Measurements from ENCODE around the gene GLYATL1B. TPM values are rescaled to one million over a fixed set of nuclear protein-coding genes. Genes with fewer than 3 reads are reported as not detected.
"Not testable (repeated sequence)": the region's sequence is repeated elsewhere in the genome, so short reads cannot be mapped to it uniquely, and the experiment has no call there.

Gene GLYATL1B
- not detected for polyA plus RNA-seq (2013, experiment 1 of 2)
- not detected for polyA plus RNA-seq (2013, experiment 2 of 2)

DNA sequence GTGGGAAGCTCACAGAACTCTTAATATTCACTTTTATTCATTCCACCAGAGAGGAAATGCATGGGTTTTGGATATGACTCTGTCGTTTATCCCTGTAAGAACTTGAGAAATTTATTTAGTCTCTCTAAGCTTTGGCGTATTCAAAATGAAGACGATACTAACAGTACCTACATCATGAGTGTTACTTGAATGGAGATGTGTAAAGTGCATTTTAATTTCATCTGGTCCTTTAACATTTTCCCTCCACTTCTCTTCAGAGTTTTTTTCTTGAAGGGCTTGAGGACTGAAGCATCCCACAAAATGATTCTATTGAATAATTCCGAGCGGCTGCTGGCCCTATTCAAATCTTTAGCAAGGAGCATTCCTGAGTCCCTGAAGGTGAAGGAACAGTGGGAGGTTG is at the start of gene GLYATL1B:
TSS of gene GLYATL1B (plus strand) at position 301 of the 400 bp plus-strand sequence. CDS start at position 301, 0 bp downstream.
- H4K91ac ChIP-seq (ENCODE audit: low read depth, low read length, poor library complexity); H3K4me2 ChIP-seq (ENCODE audit: insufficient read depth, low read length, poor library complexity, severe bottlenecking); H2AFZ ChIP-seq (ENCODE audit: low read length); H2BK120ac ChIP-seq (ENCODE audit: low read depth, low read length); H3K79me1 ChIP-seq (ENCODE audit: low read depth, low read length); H3K4ac ChIP-seq (ENCODE audit: low read length); H3K18ac ChIP-seq (ENCODE audit: low read length); H3K9ac ChIP-seq (ENCODE audit: low read depth, low read length, poor library complexity); H2BK12ac ChIP-seq (ENCODE audit: low read length); H3K9me3 ChIP-seq (replicated peaks in 1 of 2; ENCODE audit: control insufficient read depth in 2 of 2, insufficient read depth in 1 of 2, low read depth in 1 of 2, low read length in 2 of 2); H4K8ac ChIP-seq (ENCODE audit: low read depth, low read length); H3K23ac ChIP-seq (ENCODE audit: low read depth, low read length, poor library complexity); DNase-seq (ENCODE audit: low spot score); H2AK5ac ChIP-seq (ENCODE audit: low read depth, low read length); H3K4me3 ChIP-seq (ENCODE audit: low read length in 2 of 2); H3K14ac ChIP-seq (ENCODE audit: low read length); H2BK15ac ChIP-seq (ENCODE audit: low read length); H3K4me1 ChIP-seq (ENCODE audit: control insufficient read depth in 2 of 2, insufficient read depth in 1 of 2, low read depth in 1 of 2, low read length in 2 of 2); H3K27ac ChIP-seq (replicated peaks; ENCODE audit: low read length); H3K36me3 ChIP-seq (replicated peaks in 1 of 2; ENCODE audit: control insufficient read depth in 2 of 2, insufficient read depth in 2 of 2, low read length in 2 of 2); H2BK5ac ChIP-seq (ENCODE audit: low read length); H3K27me3 ChIP-seq (ENCODE audit: control insufficient read depth in 3 of 3, insufficient read depth in 3 of 3, low read depth in 1 of 3, low read length in 3 of 3): not testable (repeated sequence)
- WGBS, 2 donors (ENCODE audit: extremely low coverage in 2 of 2, insufficient read length in 2 of 2, insufficient replicate concordance in 1 of 2), result no CpG with 5 or more reads among the region's 5 CpGs

DNA sequence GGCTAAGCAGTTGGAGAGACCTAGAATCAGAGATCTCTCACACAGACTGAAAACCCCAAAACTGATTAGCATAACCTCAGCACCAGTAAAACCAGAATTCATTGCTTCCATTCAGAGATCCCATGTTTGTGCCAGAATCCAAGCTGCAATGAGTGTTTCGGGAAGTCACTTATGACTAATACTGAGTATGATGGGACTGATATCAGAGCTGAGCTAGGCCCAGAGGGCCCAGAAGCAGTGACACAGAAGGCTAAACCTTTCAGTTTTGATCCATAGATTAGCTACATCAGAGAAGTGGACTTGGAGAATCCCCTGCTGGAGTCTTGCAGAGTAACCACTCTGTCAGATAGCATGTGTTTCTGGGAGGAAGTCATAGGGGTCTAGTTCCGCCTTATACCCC is 49.6 kb upstream of the GLYATL1B start:
- H3K4me3 ChIP-seq (ENCODE audit: low read length in 2 of 2); H3K27ac ChIP-seq (replicated peaks; ENCODE audit: low read length); H3K4ac ChIP-seq (ENCODE audit: low read length); H3K79me1 ChIP-seq (ENCODE audit: low read depth, low read length); H2BK12ac ChIP-seq (ENCODE audit: low read length); DNase-seq (ENCODE audit: low spot score); H3K23ac ChIP-seq (ENCODE audit: low read depth, low read length, poor library complexity); H3K4me2 ChIP-seq (ENCODE audit: insufficient read depth, low read length, poor library complexity, severe bottlenecking); H2AK5ac ChIP-seq (ENCODE audit: low read depth, low read length); H3K14ac ChIP-seq (ENCODE audit: low read length); H2BK15ac ChIP-seq (ENCODE audit: low read length); H3K36me3 ChIP-seq (replicated peaks in 1 of 2; ENCODE audit: control insufficient read depth in 2 of 2, insufficient read depth in 2 of 2, low read length in 2 of 2); H2BK120ac ChIP-seq (ENCODE audit: low read depth, low read length); H4K8ac ChIP-seq (ENCODE audit: low read depth, low read length); H2BK5ac ChIP-seq (ENCODE audit: low read length); H3K9me3 ChIP-seq (replicated peaks in 1 of 2; ENCODE audit: control insufficient read depth in 2 of 2, insufficient read depth in 1 of 2, low read depth in 1 of 2, low read length in 2 of 2); H4K91ac ChIP-seq (ENCODE audit: low read depth, low read length, poor library complexity); H3K18ac ChIP-seq (ENCODE audit: low read length); H2AFZ ChIP-seq (ENCODE audit: low read length); H3K4me1 ChIP-seq (ENCODE audit: control insufficient read depth in 2 of 2, insufficient read depth in 1 of 2, low read depth in 1 of 2, low read length in 2 of 2); H3K9ac ChIP-seq (ENCODE audit: low read depth, low read length, poor library complexity); H3K27me3 ChIP-seq (ENCODE audit: control insufficient read depth in 3 of 3, insufficient read depth in 3 of 3, low read depth in 1 of 3, low read length in 3 of 3): not testable (repeated sequence)
- no CpG with 5 or more reads among the region's 2 CpGs for WGBS, 2 donors (ENCODE audit: extremely low coverage in 2 of 2, insufficient read length in 2 of 2, insufficient replicate concordance in 1 of 2)

- H2AFZ ChIP-seq (ENCODE audit: low read length); H3K18ac ChIP-seq (ENCODE audit: low read length); H3K4me1 ChIP-seq (ENCODE audit: control insufficient read depth in 2 of 2, insufficient read depth in 1 of 2, low read depth in 1 of 2, low read length in 2 of 2); DNase-seq (ENCODE audit: low spot score); H3K23ac ChIP-seq (ENCODE audit: low read depth, low read length, poor library complexity); H3K27me3 ChIP-seq (ENCODE audit: control insufficient read depth in 3 of 3, insufficient read depth in 3 of 3, low read depth in 1 of 3, low read length in 3 of 3); H3K36me3 ChIP-seq (replicated peaks in 1 of 2; ENCODE audit: control insufficient read depth in 2 of 2, insufficient read depth in 2 of 2, low read length in 2 of 2); H2BK5ac ChIP-seq (ENCODE audit: low read length); H2BK12ac ChIP-seq (ENCODE audit: low read length); H3K4me3 ChIP-seq (ENCODE audit: low read length in 2 of 2); H2AK5ac ChIP-seq (ENCODE audit: low read depth, low read length); H3K79me1 ChIP-seq (ENCODE audit: low read depth, low read length); H3K4ac ChIP-seq (ENCODE audit: low read length); H4K8ac ChIP-seq (ENCODE audit: low read depth, low read length); H3K4me2 ChIP-seq (ENCODE audit: insufficient read depth, low read length, poor library complexity, severe bottlenecking); H3K14ac ChIP-seq (ENCODE audit: low read length); H2BK120ac ChIP-seq (ENCODE audit: low read depth, low read length); H4K91ac ChIP-seq (ENCODE audit: low read depth, low read length, poor library complexity); H2BK15ac ChIP-seq (ENCODE audit: low read length); H3K27ac ChIP-seq (replicated peaks; ENCODE audit: low read length); H3K9ac ChIP-seq (ENCODE audit: low read depth, low read length, poor library complexity); H3K9me3 ChIP-seq (replicated peaks in 1 of 2; ENCODE audit: control insufficient read depth in 2 of 2, insufficient read depth in 1 of 2, low read depth in 1 of 2, low read length in 2 of 2): not testable (repeated sequence)
- no CpG with 5 or more reads among the region's 1 CpG for WGBS, 2 donors (ENCODE audit: extremely low coverage in 2 of 2, insufficient read length in 2 of 2, insufficient replicate concordance in 1 of 2)
Measured at GRCh38 chr11:59037434-59037833, 48.7 kb upstream of the GLYATL1B start.

- H3K4me3 ChIP-seq (ENCODE audit: low read length in 2 of 2), result no peak overlapping the region
- H3K27me3 ChIP-seq (ENCODE audit: control insufficient read depth in 3 of 3, insufficient read depth in 3 of 3, low read depth in 1 of 3, low read length in 3 of 3), result no peaks in the 10 kb centered on the region
- no peaks in the 10 kb centered on the region for H3K79me1 ChIP-seq (ENCODE audit: low read depth, low read length)
- no CpG with 5 or more reads among the region's 3 CpGs for WGBS, 2 donors (ENCODE audit: extremely low coverage in 2 of 2, insufficient read length in 2 of 2, insufficient replicate concordance in 1 of 2)
- H3K18ac ChIP-seq (ENCODE audit: low read length), result no peak overlapping the region
- no peak overlapping the region for H3K14ac ChIP-seq (ENCODE audit: low read length)
- H4K8ac ChIP-seq (ENCODE audit: low read depth, low read length), result no peak overlapping the region
- H2BK120ac ChIP-seq (ENCODE audit: low read depth, low read length), result no peak overlapping the region
- DNase-seq (ENCODE audit: low spot score), result no peak
- no peak overlapping the region for H3K9ac ChIP-seq (ENCODE audit: low read depth, low read length, poor library complexity)
- no peak overlapping the region for H2BK5ac ChIP-seq (ENCODE audit: low read length)
- H3K4me1 ChIP-seq (ENCODE audit: control insufficient read depth in 2 of 2, insufficient read depth in 1 of 2, low read depth in 1 of 2, low read length in 2 of 2), result no peaks in the 10 kb centered on the region
- H3K9me3 ChIP-seq (replicated peaks in 1 of 2; ENCODE audit: control insufficient read depth in 2 of 2, insufficient read depth in 1 of 2, low read depth in 1 of 2, low read length in 2 of 2), result no peaks in the 10 kb centered on the region
- no peak overlapping the region for H2BK12ac ChIP-seq (ENCODE audit: low read length)
- H2BK15ac ChIP-seq (ENCODE audit: low read length), result no peak overlapping the region
- no peak overlapping the region for H3K27ac ChIP-seq (replicated peaks; ENCODE audit: low read length)
- H2AK5ac ChIP-seq (ENCODE audit: low read depth, low read length), result no peak overlapping the region
- H3K4ac ChIP-seq (ENCODE audit: low read length), result no peak overlapping the region
- H3K23ac ChIP-seq (ENCODE audit: low read depth, low read length, poor library complexity), result no peak overlapping the region
- H3K4me2 ChIP-seq (ENCODE audit: insufficient read depth, low read length, poor library complexity, severe bottlenecking), result no peak overlapping the region
- H3K36me3 ChIP-seq (replicated peaks in 1 of 2; ENCODE audit: control insufficient read depth in 2 of 2, insufficient read depth in 2 of 2, low read length in 2 of 2), result no peaks in the 10 kb centered on the region
- H4K91ac ChIP-seq (ENCODE audit: low read depth, low read length, poor library complexity), result no peak overlapping the region
- no peak overlapping the region for H2AFZ ChIP-seq (ENCODE audit: low read length)
Measured at GRCh38 chr11:59040607-59041006, 45.5 kb upstream of the GLYATL1B start.

All from neuronal stem cell (in vitro differentiated cells).